SK-MEL-5 (cell line): Measurements from ENCODE around the gene TGFB1I1. TPM values are rescaled to one million over a fixed set of nuclear protein-coding genes. Genes with fewer than 3 reads are reported as not detected.
A peak's percentile ranks its signal among the peaks of the same experiment; 100 is the strongest.
"Not testable (repeated sequence)": the region's sequence is repeated elsewhere in the genome, so short reads cannot be mapped to it uniquely, and the experiment has no call there.

ENCODE experiments used
- DNase-seq: peaks from one replicate; pipeline ENCODE4 v3.0.0-alpha.2; 2016; ENCODE audit warnings: low read depth, low spot score
- in situ Hi-C: cut with HindIII; loops from 2 replicates; pipeline ENCODE4 v1.10.0; 2016; ENCODE audit warnings: low sequenced_read_pairs, high pct_unique_total_duplicates, low pct_unique_long_range_greater_than_20kb
- total RNA-seq: library from RNA; depleted of rRNA; stranded (reverse); fragments of >200 nt; shearing (Covaris generic); gene quantifications from 2 replicates; pipeline ENCODE4 v1.2.3, GENCODE V29; 2014

TGFB1I1 gene
- total RNA-seq, 1 experiment from 2014 or later: 1.3 TPM

- no peak for DNase-seq
- in situ Hi-C loops: no loop called here
These were observed 24.7 kb downstream of the TGFB1I1 start for GRCh38 chr16:31496670-31497069.

GRCh38 chr16:31498493-31498892, 26.5 kb downstream of the TGFB1I1 start:
- in situ Hi-C loops: no loop called here
- DNase-seq: no peak

GRCh38 chr16:31499928-31500327, 28.0 kb downstream of the TGFB1I1 start:
- no peak for DNase-seq
- in situ Hi-C loops: no loop called here

GRCh38 chr16:31501226-31501965, 29.4 kb downstream of the TGFB1I1 start:
- no peak for DNase-seq
- in situ Hi-C loops: no loop called here

- in situ Hi-C loops: no loop called here
- no peak for DNase-seq
These were observed 30.0 kb downstream of the TGFB1I1 start for GRCh38 chr16:31501966-31502348.

GRCh38 chr16:31502981-31503380, 31.0 kb downstream of the TGFB1I1 start:
- DNase-seq: no peak
- in situ Hi-C loops: no loop called here

- in situ Hi-C loops, DNase-seq: not testable (repeated sequence)
These were observed 31.6 kb downstream of the TGFB1I1 start for GRCh38 chr16:31503555-31503954.

GRCh38 chr16:31504159-31504558, 32.2 kb downstream of the TGFB1I1 start:
- in situ Hi-C loops: no loop called here
- DNase-seq: no peak

- in situ Hi-C loops: no loop called here
- no peak for DNase-seq
These were observed 33.5 kb downstream of the TGFB1I1 start for GRCh38 chr16:31505483-31505882.

- in situ Hi-C loops: no loop called here
- DNase-seq: no peak
These were observed 35.6 kb downstream of the TGFB1I1 start for GRCh38 chr16:31507617-31507928.

GRCh38 chr16:31507929-31508705, 36.2 kb downstream of the TGFB1I1 start, which contains the start of gene RUSF1:
Gene RUSF1 (minus strand): TSS chr16:31508391. CDS start chr16:31508373, 18 bp downstream.
- in situ Hi-C loops: no loop called here
- peak; percentile 84 for DNase-seq

GRCh38 chr16:31508706-31509195, 36.8 kb downstream of the TGFB1I1 start:
- DNase-seq: peak; percentile 7

GRCh38 chr16:31513126-31513525, 41.2 kb downstream of the TGFB1I1 start:
- in situ Hi-C loops: no loop called here
- DNase-seq: peak; percentile 59

More at GRCh38 chr16:31508706-31509195, 36.8 kb downstream of the TGFB1I1 start:
- in situ Hi-C loops: no loop called here

- in situ Hi-C loops: no loop called here
- DNase-seq: no peak
These were observed 41.9 kb downstream of the TGFB1I1 start for GRCh38 chr16:31513884-31514283.

GRCh38 chr16:31517800-31518402, 45.9 kb downstream of the TGFB1I1 start:
- DNase-seq: no peak
- in situ Hi-C loops: no loop called here

GRCh38 chr16:31519759-31520431, 47.9 kb downstream of the TGFB1I1 start:
- DNase-seq: no peak
- in situ Hi-C loops: no loop called here

- in situ Hi-C loops: no loop called here
These were observed 49.4 kb downstream of the TGFB1I1 start for GRCh38 chr16:31521368-31521767.

GRCh38 chr16:31522071-31522470, 50.1 kb downstream of the TGFB1I1 start:
- in situ Hi-C loops: no loop called here
- no peak for DNase-seq

More at GRCh38 chr16:31521368-31521767, 49.4 kb downstream of the TGFB1I1 start:
- no peak for DNase-seq
